Spleen (tissue), 7 donors: ENCODE results near the gene RELCH.

Experiments used
- POLR2A ChIP-seq, 3 donors: fragments of 450-650 bp; IDR thresholded peaks; one replicate each; pipeline ENCODE4 v1.5.1; 2017; ENCODE audit warnings: antibody characterized with exemption in 3 of 3, mild to moderate bottlenecking in 1 of 3
- POLR2AphosphoS5 ChIP-seq, 3 donors: sonication (generic); formaldehyde crosslinking; IDR thresholded peaks; one replicate each; pipeline ENCODE4 v1.5.1; 2017; ENCODE audit warnings: antibody characterized with exemption in 3 of 3
- TF ChIP-seq, protein P1 (sequence below), 11 experiments: fragments of 200-600 bp in 7 of 11; fragments of 450-650 bp in 4 of 11; sonication (generic) in 4 of 11; IDR thresholded peaks in 8 of 11; conservative IDR thresholded peaks in 3 of 11; 1 replicate in 7 of 11; 2 replicates in 4 of 11; pipeline versions ENCODE4 v1.4.0 to v1.8.0; 2016 to 2021; ENCODE audit warnings: antibody characterized with exemption in 11 of 11, inconsistent platforms in 4 of 11, mild to moderate bottlenecking in 1 of 11
- donor health status: DM: no; HTN: no; CAD: no; lungs with moderate emphysema.
- donor health status: DM: no; HTN: no; CAD: no.
- donor health status: DM: no; HTN: no; CAD: no.

DNA sequence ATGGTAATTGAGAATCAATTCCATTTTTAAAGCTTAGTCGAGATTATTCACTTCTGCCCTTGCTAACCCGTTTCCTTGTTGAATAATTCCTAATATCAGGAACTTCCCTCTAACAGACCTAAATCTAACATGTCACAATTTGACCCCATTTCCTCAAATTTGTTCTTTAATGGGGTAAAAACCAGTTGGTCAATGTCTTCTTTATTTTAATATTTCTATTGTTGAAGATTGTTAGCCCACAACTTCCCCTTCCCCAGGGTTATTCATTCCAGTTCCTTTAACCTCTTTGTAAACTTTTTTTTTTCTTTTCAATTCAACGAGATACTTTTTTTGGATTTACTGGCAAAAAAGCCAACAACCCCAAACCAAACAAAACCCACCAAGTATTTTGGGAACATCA lies 145.4 kb downstream of the RELCH start:
- TF ChIP-seq POLR2A (IDR thresholded peaks at IDR 0.05) (no peak), POLR2AphosphoS5 (IDR thresholded peaks at IDR 0.05) (no peak)
- TF ChIP-seq, protein P1, sequence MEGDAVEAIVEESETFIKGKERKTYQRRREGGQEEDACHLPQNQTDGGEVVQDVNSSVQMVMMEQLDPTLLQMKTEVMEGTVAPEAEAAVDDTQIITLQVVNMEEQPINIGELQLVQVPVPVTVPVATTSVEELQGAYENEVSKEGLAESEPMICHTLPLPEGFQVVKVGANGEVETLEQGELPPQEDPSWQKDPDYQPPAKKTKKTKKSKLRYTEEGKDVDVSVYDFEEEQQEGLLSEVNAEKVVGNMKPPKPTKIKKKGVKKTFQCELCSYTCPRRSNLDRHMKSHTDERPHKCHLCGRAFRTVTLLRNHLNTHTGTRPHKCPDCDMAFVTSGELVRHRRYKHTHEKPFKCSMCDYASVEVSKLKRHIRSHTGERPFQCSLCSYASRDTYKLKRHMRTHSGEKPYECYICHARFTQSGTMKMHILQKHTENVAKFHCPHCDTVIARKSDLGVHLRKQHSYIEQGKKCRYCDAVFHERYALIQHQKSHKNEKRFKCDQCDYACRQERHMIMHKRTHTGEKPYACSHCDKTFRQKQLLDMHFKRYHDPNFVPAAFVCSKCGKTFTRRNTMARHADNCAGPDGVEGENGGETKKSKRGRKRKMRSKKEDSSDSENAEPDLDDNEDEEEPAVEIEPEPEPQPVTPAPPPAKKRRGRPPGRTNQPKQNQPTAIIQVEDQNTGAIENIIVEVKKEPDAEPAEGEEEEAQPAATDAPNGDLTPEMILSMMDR (IDR thresholded peaks at IDR 0.05 in 8 of 11, conservative IDR thresholded peaks at IDR 0.05 in 3 of 11) = no peak
